VCaP (cell line): ENCODE measurements around the gene CCDC150.

Experiments used
- H3K27ac ChIP-seq: fragments of 450-650 bp; 2 replicates; pipeline ENCODE4 v1.5.1; 2017
- CTCF ChIP-seq: fragments of 450-650 bp; conservative IDR thresholded peaks from 2 replicates; pipeline ENCODE4 v1.5.1; 2017; ENCODE audit warnings: mild to moderate bottlenecking, moderate library complexity

The CCDC150 gene

GRCh38 chr2:196594158-196594557 lies 45.4 kb upstream of the CCDC150 start:
- TF ChIP-seq CTCF: no peak
- no peak overlapping the region for H3K27ac ChIP-seq

GRCh38 chr2:196597531-196597930 lies 42.0 kb upstream of the CCDC150 start:
- TF ChIP-seq CTCF: no peak

DNA sequence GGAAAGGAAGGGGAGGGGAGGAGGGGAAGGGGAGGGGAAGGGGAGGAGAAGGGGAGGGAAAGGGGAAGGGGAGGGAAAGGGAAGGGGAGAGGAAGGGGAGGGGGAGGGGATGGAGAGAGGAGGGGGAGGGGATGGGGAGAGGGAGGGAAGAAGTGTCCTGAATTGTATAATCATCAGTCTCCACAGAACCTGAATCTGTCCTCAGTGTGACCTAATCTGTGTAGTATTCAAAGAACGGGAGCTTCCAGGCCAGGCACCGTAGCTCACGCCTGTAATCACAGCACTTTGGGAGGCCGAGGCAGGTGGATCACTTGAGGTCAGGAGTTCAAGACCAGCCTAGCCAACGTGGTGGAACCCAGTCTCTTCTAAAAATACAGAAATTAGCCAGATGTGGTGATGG lies 41.1 kb upstream of the CCDC150 start:
- no peak for TF ChIP-seq CTCF
- H3K27ac ChIP-seq: no peak overlapping the region

More at GRCh38 chr2:196597531-196597930, 42.0 kb upstream of the CCDC150 start:
- no peak overlapping the region for H3K27ac ChIP-seq

DNA sequence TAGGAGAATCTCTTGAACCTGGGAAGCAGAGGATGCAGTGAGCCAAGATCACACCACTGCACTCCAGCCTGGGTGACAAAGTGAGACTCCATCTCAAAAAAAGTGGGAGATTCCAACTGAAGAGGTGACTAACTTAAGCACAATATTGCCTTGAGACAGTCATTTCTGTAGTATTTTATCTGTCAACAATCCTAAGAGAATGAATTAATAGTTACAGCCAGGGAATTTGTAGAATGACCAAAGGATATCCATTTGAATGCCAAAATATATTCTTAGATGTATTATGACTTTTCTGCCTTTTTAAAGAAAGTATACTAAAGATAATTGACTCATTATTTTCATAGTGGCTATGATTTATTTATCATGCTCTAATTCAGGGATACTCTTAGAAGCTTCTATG lies 40.7 kb upstream of the CCDC150 start:
- TF ChIP-seq CTCF: no peak
- no peak overlapping the region for H3K27ac ChIP-seq

DNA sequence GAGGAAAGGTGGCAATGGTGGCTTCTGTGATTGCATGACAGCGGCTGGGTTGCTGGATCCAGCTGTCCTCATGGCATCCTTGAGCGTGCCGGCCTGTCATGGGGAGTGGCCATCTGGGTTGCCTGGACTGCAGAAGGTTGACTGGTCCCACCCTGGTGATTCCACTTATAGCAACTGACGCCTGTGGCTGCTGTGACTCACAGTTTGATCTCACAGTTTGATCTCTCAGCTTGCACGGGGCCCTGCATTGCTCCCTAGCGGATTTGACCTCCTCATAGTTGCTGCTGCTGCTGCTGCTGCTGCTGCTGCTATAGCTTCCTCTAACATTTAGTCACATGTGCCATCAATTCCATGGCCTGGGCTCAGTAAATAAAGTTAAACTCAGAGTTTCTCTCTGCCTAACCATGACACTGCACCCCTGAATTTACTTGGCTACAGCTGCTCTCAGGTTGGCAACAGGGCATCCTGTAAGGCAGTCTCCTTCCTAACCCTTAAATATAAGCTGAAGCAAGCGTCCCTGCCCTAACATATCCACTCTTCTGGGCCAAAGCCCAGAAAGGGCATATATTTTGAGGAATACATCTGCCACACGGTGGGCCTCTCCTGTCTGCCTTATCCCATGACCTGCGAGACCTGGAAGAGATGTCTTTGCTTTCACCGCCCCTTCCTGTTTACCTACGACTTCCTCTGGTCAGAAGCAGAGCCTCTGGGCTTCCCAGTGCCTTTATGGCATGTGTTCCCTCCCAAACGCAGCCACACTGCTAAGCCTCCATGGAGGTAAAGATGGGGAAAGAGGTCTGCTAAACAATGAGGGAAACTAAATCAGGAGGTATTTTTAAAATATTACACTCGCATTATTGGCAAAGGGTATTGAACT lies 37.8 kb upstream of the CCDC150 start:
- TF ChIP-seq CTCF: no peak
- no peak overlapping the region for H3K27ac ChIP-seq

GRCh38 chr2:196604196-196604595 lies 35.3 kb upstream of the CCDC150 start:
- no peak overlapping the region for H3K27ac ChIP-seq
- TF ChIP-seq CTCF: no peak

GRCh38 chr2:196606516-196606915 lies 33.0 kb upstream of the CCDC150 start:
- TF ChIP-seq CTCF: no peak
- no peak overlapping the region for H3K27ac ChIP-seq
